HG03066 (cell line): ENCODE measurements around the gene NEK2.
"Not testable (repeated sequence)": the region's sequence is repeated elsewhere in the genome, so short reads cannot be mapped to it uniquely, and the experiment has no call there.

Experiments
- ATAC-seq: cut with Tn5 transposase; IDR thresholded peaks from one replicate; pipeline ENCODE4 v1.9.1; 2021; ENCODE audit warnings: low read depth; ENCODE audit not compliant: unreplicated experiment

The NEK2 gene

DNA sequence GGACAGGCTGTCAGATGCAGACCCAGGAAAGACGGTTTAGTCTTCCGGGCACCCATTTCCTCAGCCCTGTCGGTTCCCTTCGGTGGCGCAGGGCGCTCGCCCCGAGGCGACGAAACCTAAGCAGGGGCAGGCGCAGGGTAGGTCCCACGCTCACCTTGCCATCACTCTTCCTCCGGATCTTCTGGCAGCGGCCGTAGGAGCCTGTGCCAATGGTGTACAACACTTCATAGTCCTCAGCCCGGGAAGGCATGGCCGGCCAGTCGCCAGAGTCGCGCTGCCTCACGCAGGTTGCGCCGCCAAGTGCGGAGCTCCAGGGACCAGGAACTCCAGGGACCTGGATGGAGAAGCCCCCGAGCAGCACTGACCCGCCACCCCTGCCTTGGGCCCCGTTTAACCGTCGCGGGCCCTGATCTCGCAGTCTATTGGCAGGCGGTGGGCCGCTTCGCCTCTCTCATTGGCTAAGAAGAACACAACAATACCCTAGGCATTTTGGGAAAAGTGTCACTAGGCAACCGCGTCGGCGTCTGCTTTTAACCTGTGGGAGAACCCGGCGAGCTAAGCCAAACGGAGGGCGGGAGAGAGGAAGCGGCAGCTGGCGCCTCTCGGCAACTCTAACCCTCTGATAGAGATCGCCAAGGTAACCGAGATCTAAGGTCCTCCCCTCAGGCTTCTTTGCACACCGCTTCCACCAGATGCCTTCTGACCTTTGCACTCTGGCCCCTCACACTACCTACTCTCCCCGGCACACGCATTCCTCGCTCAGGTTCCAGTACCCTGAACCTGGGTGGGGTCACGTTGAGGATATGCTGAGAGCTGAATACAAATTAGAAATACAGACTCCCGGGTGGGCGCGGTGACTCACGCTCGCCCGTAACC is at the start of gene NEK2:
Gene NEK2 (minus strand): TSS at position 392 of the 876 bp plus-strand sequence. CDS start 142 bp downstream, at position 250.
- ATAC-seq, result peak; percentile 95

DNA sequence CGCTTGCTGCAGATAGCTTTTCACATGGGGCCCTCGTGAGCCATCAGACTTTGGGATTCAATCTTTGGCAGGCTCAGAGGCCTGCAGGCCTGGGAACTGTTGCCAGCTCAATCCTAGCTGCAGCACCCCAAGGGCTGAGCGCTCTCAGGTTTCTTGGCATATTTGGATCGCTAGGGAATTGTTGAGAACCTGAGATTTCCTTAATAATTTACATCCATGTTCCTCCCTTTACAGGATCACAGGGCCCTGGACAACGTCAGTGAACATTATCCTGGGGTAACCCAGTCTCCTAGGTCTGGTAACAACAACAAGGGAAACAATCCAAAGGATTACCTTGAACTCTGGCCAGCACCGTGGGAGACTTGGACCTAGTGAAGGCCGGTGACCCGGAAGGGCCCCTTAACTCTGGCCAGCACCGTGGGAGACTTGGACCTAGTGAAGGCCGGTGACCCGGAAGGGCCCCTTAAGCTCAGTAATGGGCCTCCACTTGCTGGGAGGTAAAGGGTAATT is 49.3 kb upstream of the NEK2 start:
- ATAC-seq, result no peak

DNA sequence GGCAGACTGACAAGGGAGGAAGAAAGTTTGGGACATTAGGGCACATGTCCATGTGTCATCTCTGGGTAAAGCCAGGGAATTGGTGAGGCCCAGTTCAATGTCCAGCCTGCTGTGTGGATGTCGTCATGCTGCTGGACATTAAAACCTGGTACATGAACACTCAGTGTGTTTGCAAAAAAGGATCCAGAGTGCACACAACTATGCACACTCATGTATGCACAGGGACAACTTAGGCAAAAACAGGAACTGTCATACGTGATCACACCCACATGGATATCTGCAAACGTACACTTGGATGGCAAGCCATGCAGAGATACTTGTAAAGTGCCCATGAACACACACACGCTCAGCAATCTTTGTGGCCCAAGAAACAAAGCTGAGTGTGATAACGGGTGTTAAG is 47.9 kb upstream of the NEK2 start:
- no peak for ATAC-seq

DNA sequence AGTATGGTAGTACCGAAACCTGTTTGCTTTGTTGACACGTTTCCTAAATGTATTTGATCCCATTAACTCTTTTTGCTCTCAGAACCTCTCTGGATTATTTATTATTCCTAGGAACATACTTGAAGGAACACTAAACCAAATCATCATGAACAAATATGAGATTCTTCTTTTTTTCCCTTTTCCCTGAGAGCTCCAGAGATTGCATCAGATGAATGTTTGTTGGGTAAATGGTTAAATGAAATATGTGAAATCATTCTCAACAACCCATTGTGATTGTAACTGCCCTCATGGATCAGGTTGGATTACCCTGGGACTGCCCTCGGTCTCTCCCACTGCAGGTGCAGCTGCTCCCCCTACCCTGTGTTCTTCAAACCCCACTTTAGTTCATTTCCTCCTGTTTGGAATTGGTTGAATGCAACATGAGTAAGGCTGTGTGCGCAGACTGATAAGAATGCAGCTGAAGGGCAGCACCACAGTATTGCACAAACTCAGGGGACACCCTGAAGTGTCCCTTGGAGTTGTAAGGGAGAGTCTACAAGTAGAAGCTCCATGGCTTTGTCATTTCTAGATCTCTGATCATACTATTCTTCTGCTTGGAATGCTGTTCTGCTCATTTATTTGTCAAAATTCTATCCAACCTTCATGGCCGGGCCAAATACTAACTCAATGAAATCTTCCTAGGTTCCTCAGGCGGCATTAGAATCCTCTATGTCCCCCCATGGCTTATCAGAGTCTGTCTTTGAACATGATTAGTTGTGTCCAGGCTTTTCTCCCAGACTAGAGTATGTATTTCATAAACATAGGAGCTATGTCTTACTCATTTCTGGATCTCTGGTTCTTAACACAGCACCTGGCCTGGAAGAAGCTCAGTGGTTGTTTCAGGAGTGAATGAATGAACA is 47.1 kb upstream of the NEK2 start:
- no peak for ATAC-seq

DNA sequence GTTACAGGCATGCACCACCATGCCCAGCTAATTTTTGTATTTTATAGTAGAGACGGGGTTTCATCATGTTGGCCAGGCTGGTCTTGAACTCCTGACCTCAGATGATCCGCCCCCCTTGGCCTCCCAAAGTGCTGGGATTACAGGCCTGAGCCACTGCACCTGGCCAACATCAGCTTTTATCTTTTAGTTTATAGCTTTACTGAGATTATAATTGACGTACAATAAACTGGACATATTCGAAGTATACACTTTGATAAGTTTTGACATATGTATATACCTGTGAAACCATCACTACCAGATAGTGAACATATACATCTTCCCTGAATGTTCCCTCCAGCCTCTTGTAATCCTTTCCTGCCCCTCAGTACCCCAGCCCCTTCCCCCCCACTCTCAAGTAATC is 41.1 kb upstream of the NEK2 start:
- not testable (repeated sequence) for ATAC-seq

DNA sequence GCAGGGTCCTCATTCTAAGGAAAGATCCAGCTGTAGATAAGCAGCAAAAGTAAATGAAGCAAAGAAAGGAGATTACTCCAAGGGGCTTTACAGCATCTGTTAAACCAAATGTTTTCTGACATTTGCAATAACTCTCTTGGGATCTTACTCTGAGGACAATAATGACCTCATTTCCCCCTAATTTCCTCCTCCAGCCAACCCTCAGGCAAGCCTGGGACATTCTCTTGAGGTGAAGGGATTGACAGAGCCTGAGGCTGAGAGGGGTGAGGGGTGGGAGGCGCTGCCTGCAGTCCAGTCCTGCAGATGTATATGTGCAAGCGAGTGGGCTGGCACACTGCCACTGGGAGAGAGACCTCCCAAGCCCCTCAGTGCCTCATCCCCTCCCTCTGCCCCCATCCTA is 40.5 kb upstream of the NEK2 start:
- no peak for ATAC-seq

DNA sequence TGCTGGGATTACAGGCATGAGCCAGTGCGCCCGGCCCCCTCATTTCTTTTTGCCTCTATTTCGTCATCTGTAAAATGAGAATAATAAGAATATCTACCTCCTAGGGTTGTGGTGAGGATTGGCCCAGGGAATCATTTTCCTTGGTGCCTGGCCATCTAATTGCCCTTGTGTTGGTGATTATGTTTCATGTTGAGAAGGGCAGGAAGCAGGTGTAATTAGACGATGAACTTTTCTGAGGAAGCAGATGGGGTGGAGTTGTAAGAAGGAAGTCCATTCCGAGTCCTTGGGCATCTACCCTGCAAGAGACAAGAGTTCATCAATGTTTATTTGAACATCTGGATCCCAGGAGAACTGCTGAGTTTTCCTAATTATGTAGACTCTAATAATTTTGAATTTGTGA is 38.7 kb upstream of the NEK2 start:
- no peak for ATAC-seq

DNA sequence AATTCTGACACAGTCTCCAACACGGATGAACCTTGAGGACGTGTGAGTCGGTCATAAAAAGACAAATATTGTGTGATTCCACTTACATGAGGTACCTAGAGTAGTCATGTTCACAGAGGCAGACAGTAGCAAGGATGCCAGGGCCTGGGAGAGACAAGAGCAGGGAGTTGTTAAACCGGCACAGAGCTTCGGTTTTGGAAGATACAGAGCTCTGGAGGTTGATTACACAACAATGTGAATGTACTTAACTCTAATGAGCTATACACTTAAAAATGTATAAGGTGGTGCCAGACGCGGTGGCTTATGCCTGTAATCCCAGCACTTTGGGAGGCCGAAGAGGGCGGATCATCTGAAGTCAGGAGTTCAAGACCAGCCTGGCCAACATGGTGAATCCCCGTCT is 37.8 kb upstream of the NEK2 start:
- no peak for ATAC-seq

DNA sequence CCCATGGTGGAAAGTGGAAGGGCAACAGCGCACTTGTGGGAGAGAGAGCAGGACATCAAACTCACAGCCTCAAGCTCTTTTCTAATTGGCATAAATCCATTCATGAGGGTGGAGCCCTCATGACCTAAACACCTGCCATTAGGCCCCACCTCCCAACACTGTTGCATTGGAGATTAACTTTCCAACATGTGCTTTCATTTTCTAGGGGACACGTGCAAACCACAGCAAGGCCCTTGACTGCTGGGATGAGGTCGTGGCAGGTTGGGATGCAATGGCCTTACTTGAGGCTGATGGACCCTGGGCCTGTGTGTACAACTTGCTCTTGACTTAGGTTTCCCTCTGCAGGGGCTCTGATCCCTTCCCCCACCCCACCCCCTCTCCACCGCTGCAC is 35.9 kb upstream of the NEK2 start:
- ATAC-seq, result no peak

DNA sequence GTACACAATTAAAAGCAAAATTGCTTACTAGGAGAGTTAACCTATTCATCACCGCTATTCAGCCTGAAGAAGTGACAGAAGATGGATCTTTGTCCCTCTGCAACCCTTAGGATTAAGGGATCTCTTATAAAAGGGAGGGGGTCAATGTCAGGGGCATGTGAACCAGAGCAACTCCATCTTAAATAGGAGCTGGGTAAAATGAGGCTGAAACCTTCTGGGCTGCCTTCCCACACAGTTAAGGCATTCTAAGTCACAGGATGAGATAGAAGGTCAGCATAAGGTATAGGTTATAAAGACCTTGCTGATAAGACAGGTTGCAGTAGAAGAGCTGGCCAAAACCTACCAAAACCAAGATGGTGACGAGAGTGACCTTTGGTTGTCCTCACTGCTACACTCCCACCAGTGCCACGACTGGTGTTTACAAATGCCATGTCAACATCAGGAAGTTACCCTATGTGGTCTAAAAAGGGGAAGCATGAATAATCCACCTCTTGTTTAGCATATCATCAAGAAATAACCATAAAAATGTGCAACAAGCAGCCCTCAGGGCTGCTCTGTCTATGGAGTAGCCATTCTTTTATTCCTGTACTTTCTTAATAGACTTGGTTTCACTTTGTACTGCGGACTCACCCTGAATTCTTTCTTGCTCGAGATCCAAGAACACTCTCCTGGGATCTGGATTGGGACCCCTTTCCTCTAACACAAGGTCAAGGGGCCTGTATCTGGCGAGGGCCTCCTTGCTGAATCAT is 35.3 kb upstream of the NEK2 start:
- no peak for ATAC-seq

DNA sequence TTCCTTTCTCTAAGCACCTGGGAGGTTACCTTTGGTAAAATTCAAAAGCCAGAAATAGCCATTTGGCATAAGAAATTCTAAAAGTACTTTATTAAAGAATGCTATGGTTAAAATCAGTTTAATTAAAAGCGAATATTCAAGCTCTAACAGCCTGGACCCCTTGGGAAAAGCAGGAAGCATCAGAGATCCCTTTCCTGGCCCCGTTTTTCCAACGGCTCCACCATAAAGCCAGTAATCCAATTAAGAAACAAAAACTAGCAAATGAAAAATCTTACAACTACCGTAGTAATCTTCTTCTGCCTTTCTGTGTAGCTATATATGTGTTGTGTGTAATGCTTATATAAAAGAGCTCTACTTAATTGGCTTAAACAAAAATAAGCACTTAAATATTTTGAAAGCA is 33.5 kb upstream of the NEK2 start:
- no peak for ATAC-seq

DNA sequence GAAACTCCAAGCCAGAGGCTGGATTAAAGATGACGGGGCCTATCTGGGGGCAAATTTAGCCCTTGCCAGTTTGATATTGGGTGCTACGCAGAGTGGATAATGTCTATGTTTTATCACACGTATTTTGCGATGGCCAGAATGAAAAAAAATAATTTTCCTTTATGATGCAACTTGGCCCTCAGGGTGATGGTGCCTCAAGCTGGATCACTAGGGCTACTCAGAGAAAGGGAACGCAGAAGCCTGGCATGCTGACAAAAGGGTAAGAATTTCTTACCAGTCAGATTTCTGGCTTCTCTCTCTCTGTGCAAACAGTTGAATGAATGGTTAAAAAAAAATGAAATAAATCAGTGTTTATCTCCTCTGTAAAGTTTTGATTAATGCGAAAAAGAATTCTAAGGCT is 32.6 kb upstream of the NEK2 start:
- no peak for ATAC-seq

DNA sequence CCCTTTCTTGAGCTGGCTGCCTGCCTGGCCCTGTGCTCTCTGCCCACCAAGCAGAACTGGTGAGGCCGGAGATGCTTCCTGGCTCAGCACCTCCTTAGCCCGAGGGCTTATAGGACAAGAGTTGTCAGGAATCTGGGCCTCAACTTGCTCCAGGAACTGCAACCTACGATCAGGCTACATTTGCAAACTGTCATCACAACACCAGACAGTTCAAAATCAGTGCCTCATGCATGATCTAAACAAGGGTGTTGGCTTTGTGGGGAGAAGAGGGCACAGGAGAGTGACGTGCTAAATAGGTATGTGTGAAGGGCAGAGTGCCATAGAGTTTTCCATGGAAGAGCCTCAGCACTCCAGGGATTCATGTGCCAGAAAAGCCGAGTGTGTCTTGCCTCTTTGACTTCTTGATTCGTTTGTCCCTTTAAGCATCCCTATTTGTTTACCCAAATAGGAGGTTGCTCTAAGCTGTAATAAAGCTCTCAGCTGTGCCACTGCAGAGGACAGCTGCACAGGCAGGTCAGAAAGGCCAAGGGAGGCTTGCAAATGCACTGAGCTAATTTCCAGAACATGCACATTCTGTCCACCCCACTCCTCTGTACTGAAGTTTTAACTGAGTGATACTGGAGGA is 30.2 kb upstream of the NEK2 start:
- no peak for ATAC-seq

DNA sequence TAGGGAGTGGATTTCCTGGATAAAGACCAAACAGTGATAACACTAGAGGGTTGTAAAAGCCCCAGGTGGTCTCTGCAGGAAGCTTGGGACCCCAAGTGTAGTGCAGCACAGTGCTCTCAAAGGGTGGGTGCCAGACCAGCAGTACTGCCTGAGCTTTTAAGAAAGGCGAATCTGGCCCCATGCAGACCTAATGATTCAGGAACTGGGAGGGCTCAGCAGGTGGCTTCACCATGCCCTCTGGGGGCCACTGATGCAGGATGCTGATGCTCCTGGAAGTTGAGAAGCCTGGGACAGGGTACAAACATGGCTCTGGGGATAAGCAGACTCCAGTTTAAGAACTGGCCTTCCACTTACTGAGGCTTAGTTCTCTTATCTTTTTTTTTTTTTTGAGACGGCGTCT is 29.1 kb upstream of the NEK2 start:
- ATAC-seq, result no peak

DNA sequence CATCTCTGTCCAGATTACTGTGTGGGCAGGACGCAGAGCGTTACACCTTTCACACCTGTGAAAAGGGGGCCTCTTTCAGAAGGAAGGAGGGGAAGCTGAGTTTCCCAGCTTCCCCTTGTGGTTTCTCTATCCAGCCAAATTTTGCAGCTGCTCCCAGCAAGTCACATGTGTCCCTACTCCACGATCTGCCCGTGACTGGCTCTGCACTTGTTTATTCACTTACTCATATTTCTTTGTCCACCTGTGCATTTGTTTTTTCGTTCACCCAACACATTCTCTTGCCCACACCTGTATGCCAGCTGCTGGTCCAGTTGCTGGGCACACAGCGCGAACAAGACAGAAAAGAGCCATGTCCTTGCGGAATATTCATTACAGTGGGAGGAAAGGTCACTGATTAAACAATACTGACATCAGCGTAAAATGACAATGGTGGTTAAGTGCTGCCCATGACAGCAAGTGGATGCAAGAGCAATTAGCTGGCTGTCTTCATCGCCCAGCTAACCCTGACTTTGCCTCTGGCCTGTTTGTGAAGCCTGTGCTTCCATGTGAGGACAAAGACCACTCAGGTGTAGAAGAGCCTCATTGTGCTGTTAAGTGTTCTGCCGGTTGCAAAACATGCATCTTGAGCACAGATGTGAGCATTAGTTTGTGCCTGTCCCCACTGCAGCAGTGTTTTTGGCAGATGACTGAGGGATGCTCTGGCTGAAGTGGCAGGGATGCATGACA is 28.6 kb upstream of the NEK2 start:
- ATAC-seq, result no peak

DNA sequence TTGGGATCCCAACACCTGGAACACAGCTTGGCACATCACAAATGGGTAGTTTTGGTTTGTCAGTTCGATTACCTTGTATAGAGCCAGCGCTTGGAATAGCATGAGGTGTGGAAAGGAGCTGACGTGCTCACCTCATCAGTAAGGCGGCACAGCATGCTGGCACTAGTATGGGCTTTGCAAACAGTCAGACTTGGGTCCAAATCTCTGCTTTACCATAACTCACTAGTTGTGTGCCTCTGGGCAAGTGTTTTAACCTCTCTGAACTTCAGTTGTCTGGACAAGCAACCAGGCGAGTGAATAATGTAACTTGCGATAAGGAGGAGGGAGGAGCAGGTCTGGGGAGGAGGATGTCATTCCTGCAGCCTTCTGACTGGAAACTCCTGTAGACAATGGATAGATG is 26.3 kb upstream of the NEK2 start:
- ATAC-seq, result no peak

DNA sequence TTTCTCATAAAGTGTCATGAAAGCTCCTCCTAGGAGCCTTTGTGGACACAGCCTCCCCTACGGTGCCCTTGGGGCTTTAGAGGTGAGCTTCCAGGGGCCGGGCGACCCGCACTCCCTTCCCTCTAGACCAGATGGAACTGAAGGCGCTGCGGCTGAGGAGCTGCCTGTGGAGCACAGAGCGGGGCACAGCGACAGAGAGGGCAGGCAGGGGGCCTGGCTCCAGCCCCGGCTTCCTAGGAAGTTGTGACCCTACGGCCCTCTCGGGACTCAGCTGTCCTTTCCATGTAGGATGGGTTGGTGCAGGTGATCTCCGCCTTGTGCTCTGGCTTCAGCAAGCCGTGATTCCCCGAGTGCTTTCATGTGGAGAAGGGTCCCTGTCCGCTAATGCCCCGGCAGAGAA is 23.6 kb upstream of the NEK2 start:
- ATAC-seq, result no peak

DNA sequence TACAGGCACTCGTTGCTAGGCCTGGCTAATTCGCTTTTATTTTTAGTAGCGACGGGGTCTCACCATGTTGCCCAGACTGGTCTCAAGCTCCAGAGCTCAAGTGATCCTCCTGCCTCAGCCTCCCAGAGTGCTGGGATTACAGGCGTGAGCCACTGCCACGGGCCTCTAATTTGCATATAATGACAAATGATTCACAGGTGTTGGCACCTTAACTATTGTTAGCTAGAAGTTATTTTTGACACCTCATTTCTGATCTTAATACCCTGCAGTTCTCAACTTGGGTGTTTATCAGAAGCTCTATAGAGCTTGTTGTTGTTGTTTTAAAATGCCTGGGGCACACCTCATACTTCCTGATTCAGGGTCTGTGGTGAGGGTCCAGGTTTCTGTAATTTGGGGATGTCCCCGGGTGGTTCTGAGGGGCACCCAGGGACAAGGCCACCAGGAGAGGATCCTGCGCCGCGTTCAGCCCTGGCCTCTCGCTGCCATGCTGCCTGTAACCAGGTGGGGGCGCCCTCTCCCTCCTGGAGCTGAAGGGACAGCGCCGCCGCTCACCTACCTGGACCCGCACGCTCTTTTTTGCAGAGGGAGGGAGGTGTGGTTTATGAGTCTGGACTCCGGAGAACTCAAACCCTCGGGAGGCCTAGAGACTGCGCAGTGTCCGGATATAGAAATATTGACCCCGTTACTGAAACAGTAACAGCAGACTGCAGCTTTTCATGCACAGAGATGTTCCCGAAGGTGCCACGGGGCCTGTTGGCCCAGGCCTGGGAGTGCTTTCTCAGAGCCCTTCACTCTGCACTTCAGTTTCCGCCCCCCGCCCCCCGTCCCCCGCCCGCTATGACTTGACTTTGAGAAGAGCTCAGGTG is 23.0 kb upstream of the NEK2 start:
- ATAC-seq, result peak; percentile 39

DNA sequence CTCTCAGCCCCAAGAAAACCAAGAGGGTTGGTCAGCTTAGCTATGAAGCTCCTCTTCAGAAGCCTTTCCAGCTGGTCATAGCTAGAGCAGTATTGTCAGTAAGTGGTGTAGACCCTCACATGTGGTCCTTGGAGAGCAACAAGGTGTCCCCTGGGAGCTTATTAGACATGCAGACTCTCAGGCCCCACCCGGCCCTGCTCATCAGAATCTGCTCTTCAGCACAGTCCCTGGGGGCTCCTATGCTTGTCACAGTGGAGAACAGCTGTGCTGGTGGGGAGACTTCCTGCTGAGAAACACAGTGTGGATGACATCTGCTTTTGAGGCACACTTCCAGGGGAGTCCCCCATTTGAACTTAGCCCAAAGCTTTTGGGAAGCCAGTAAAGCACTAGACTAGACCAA is 21.9 kb upstream of the NEK2 start:
- ATAC-seq, result peak; percentile 65
